Measurements from ENCODE around the gene ZNF25.
"Not testable (repeated sequence)": the region's sequence is repeated elsewhere in the genome, so short reads cannot be mapped to it uniquely, and the experiment has no call there.

The ZNF25 gene

GRCh38 chr10:37976091-37976879 lies at the start of gene ZNF25:
Gene ZNF25, minus strand, starts transcription at chr10:37976647. Its CDS starts 4,925 bp downstream, at chr10:37971722.
- DNase-seq (ENCODE audit: insufficient read length, low spot score), result peak; percentile 91
- peak; percentile 98 for FAIRE-seq
- peak; percentile 38; the same call in 1 of the 2 replicates for TF ChIP-seq POLR2A (IDR thresholded peaks at IDR 0.05; ENCODE audit: low read depth, low read length)

- FAIRE-seq (no peak), DNase-seq (ENCODE audit: insufficient read length, low spot score) (no peak)
- no peak for TF ChIP-seq POLR2A (IDR thresholded peaks at IDR 0.05; ENCODE audit: low read depth, low read length)
Observed at GRCh38 chr10:38025283-38025682, 48.8 kb upstream of the ZNF25 start.

GRCh38 chr10:38019124-38019523 lies 42.7 kb upstream of the ZNF25 start:
- FAIRE-seq; DNase-seq (ENCODE audit: insufficient read length, low spot score): not testable (repeated sequence)

- FAIRE-seq, result no peak
- TF ChIP-seq POLR2A (IDR thresholded peaks at IDR 0.05; ENCODE audit: low read depth, low read length), result no peak
Observed at GRCh38 chr10:38016354-38016753, 39.9 kb upstream of the ZNF25 start.

GRCh38 chr10:38010119-38010903 lies 33.9 kb upstream of the ZNF25 start, which contains the start of gene ZNF33A:
Gene ZNF33A, plus strand, starts transcription at chr10:38010675. Its CDS starts 1,667 bp downstream, at chr10:38012342.
- DNase-seq (ENCODE audit: insufficient read length, low spot score), result peak; percentile 67
- FAIRE-seq, result peak; percentile 87
- TF ChIP-seq POLR2A (IDR thresholded peaks at IDR 0.05; ENCODE audit: low read depth, low read length), result peak; percentile 70

More at GRCh38 chr10:38016354-38016753, 39.9 kb upstream of the ZNF25 start:
- no peak for DNase-seq (ENCODE audit: insufficient read length, low spot score)

- no peak for DNase-seq (ENCODE audit: insufficient read length, low spot score)
- no peak for TF ChIP-seq POLR2A (IDR thresholded peaks at IDR 0.05; ENCODE audit: low read depth, low read length)
- FAIRE-seq, result no peak
Observed at GRCh38 chr10:38007991-38008390, 31.5 kb upstream of the ZNF25 start.

GRCh38 chr10:38007551-38007950 lies 31.1 kb upstream of the ZNF25 start:
- TF ChIP-seq POLR2A (IDR thresholded peaks at IDR 0.05; ENCODE audit: low read depth, low read length), result no peak
- DNase-seq (ENCODE audit: insufficient read length, low spot score), result no peak
- FAIRE-seq, result no peak

- FAIRE-seq, result no peak
- TF ChIP-seq POLR2A (IDR thresholded peaks at IDR 0.05; ENCODE audit: low read depth, low read length), result no peak
Observed at GRCh38 chr10:38003588-38003987, 27.1 kb upstream of the ZNF25 start.

GRCh38 chr10:38003026-38003425 lies 26.6 kb upstream of the ZNF25 start:
- no peak for FAIRE-seq
- DNase-seq (ENCODE audit: insufficient read length, low spot score), result no peak
- TF ChIP-seq POLR2A (IDR thresholded peaks at IDR 0.05; ENCODE audit: low read depth, low read length), result no peak

More at GRCh38 chr10:38003588-38003987, 27.1 kb upstream of the ZNF25 start:
- DNase-seq (ENCODE audit: insufficient read length, low spot score), result no peak

- not testable (repeated sequence) for FAIRE-seq; DNase-seq (ENCODE audit: insufficient read length, low spot score)
Observed at GRCh38 chr10:38000474-38000873, 24.0 kb upstream of the ZNF25 start.

- not testable (repeated sequence) for DNase-seq (ENCODE audit: insufficient read length, low spot score); FAIRE-seq
Observed at GRCh38 chr10:37998920-37999319, 22.5 kb upstream of the ZNF25 start.

- TF ChIP-seq POLR2A (IDR thresholded peaks at IDR 0.05; ENCODE audit: low read depth, low read length), result no peak
- DNase-seq (ENCODE audit: insufficient read length, low spot score), result no peak
- no peak for FAIRE-seq
Observed at GRCh38 chr10:37992083-37992482, 15.6 kb upstream of the ZNF25 start.

- TF ChIP-seq POLR2A (IDR thresholded peaks at IDR 0.05; ENCODE audit: low read depth, low read length), result no peak
- no peak for DNase-seq (ENCODE audit: insufficient read length, low spot score)
- FAIRE-seq, result no peak
Observed at GRCh38 chr10:37991655-37992054, 15.2 kb upstream of the ZNF25 start.

- FAIRE-seq, result no peak
- DNase-seq (ENCODE audit: insufficient read length, low spot score), result no peak
- no peak for TF ChIP-seq POLR2A (IDR thresholded peaks at IDR 0.05; ENCODE audit: low read depth, low read length)
Observed at GRCh38 chr10:37976880-37977203, 395 bp upstream of the ZNF25 start.
